Globus pallidus (tissue), 1 donor: ENCODE data around the gene LRP5.
"Not testable (repeated sequence)": the region's sequence is repeated elsewhere in the genome, so short reads cannot be mapped to it uniquely, and the experiment has no call there.

Experiments used
- DNase-seq: peaks from one replicate; pipeline ENCODE4 v3.0.0-alpha.2; 2015; ENCODE audit warnings: low spot score

LRP5 gene

DNA sequence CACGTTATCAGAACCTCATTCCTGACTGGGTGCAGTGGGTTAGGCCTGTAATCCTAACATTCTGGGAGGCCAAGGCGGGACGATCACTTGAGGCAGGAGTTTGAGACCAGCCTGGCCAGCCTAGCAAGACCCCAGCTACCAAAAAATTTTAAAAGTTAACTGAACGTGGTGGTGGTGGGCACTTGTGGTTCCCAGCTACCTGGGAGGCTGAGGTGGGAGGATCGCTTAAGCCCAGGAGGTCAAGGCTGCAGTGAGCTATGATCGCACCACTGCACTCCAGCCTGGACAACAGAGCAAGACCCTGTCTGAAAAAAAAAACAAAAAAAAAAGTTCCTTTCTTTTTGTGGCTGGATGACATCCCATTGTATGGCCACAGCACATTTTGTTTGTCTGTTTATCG is 80.4 kb downstream of the LRP5 start:
- DNase-seq, result no peak

DNA sequence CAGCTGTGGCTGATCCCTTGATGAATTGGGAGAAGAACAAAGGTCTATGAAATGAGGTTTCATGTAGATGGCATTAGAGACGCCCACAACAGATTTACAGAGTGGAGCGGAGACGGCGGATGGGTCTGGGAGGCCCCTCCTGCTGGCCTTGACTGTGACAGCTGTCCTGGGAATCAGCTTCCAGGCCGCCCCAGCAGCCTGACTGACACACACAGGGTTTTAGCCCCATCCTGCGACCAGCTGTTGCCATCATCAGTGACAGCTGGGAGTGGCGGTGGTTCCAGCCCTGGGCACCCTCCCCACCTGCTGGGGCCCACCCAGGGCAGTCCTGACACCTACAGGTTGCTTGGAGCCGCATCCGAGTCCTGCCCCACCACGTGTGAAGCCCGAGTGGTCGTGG is 84.1 kb downstream of the LRP5 start:
- no peak for DNase-seq

DNA sequence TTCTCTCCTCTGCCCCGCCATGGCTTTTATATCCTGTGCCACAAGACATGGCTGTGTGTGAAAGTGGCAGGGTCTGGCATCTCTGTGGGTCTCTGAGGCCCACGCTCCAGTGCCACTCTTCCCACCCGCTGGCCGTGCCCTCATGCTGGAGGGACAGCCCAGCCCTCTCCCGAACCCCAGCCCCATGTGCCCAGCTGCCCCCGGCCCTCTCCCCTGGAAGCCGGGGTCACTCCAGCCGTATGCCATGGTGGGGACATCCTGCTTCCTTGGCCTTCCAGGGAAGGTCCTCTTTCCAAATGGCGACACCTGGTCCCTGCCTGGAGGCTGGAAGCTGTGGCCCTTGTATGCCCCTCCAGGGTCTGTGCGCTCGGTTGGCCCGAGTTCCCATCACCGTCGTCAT is 84.9 kb downstream of the LRP5 start:
- no peak for DNase-seq

GRCh38 chr11:68398995-68399851 is 86.8 kb downstream of the LRP5 start:
- no peak for DNase-seq

- no peak for DNase-seq
These were observed 87.5 kb downstream of the LRP5 start for GRCh38 chr11:68399916-68400315.

GRCh38 chr11:68400584-68400983 is 88.2 kb downstream of the LRP5 start:
- DNase-seq, result not testable (repeated sequence)

- no peak for DNase-seq
These were observed 89.5 kb downstream of the LRP5 start for GRCh38 chr11:68401856-68402255.

DNA sequence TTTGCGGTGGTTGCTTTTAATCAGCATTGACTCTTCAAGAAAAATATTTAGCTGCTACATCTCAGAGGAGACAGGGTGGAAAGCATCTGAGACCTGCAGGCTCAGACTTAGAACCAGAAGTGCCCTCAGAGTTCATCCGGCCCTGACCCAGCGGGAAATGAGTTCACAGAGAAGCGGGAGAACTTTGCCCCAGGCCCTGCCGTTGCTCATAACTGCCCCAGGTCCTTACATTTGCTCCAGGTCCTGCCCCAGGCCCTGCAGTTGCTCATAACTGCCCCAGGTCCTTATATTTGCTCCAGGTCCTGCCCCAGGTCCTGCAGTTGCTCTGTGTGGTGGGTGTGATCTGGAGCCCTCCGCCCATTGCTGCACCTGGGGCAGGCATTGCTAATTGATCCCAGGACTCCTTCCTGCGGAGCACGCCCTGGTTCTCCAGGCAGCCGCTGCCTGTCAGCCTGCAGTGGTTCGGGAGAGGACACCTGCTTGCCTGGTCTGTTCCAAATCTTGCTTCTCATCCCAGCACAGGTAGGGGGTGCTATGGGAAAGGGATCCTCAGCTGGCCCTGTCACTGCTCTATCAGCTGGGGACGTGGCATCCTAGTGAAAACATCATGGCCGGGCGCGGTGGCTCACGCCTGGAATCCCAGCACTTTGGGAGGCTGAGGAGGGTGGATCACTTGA is 90.1 kb downstream of the LRP5 start:
- DNase-seq, result no peak

DNA sequence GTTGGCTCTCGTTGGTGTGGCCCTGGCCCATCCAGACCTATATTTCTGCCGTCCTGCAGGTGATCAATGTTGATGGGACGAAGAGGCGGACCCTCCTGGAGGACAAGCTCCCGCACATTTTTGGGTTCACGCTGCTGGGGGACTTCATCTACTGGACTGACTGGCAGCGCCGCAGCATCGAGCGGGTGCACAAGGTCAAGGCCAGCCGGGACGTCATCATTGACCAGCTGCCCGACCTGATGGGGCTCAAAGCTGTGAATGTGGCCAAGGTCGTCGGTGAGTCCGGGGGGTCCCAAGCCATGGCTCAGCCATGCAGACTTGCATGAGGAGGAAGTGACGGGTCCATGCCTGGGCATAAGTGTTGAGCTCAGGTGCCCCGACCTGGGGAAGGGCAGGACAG is 91.0 kb downstream of the LRP5 start:
- no peak for DNase-seq

- DNase-seq, result no peak
These were observed 91.4 kb downstream of the LRP5 start for GRCh38 chr11:68403831-68404230.

DNA sequence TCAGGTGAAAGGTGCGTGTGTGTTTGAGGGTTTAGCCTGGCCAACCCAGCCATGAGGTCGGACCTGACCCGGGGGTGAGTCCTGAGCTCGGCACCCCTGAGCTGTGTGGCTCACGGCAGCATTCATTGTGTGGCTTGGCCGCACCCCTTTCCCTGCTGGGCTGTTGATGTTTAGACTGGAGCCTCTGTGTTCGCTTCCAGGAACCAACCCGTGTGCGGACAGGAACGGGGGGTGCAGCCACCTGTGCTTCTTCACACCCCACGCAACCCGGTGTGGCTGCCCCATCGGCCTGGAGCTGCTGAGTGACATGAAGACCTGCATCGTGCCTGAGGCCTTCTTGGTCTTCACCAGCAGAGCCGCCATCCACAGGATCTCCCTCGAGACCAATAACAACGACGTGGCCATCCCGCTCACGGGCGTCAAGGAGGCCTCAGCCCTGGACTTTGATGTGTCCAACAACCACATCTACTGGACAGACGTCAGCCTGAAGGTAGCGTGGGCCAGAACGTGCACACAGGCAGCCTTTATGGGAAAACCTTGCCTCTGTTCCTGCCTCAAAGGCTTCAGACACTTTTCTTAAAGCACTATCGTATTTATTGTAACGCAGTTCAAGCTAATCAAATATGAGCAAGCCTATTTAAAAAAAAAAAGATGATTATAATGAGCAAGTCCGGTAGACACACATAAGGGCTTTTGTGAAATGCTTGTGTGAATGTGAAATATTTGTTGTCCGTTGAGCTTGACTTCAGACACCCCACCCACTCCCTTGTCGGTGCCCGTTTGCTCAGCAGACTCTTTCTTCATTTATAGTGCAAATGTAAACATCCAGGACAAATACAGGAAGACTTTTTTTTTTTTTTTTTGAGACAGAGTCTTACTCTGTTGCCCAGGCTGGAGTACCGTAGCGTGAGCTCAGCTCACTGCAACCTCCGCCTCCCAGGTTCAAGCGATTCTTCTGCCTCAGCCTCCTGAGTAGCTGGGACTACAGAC is 94.2 kb downstream of the LRP5 start:
- DNase-seq, result no peak

DNA sequence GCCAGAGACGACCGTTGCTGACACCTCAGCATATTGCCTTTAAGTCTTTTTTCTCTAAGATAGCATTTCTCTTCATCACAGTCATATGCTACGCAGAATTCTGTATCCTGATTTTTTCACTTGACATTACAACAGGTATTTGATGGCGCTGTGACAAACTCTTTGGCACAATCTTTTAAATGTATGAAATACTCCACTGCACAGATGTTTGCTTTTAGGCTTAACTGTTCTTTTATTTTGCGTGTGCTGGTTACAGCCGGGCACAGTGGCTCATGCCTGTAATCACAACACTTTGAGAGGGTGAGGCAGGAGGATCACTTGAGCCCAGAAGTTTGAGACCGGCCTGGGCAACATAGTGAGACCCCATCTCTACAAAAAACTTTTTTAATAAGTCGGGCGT is 96.1 kb downstream of the LRP5 start:
- no peak for DNase-seq

DNA sequence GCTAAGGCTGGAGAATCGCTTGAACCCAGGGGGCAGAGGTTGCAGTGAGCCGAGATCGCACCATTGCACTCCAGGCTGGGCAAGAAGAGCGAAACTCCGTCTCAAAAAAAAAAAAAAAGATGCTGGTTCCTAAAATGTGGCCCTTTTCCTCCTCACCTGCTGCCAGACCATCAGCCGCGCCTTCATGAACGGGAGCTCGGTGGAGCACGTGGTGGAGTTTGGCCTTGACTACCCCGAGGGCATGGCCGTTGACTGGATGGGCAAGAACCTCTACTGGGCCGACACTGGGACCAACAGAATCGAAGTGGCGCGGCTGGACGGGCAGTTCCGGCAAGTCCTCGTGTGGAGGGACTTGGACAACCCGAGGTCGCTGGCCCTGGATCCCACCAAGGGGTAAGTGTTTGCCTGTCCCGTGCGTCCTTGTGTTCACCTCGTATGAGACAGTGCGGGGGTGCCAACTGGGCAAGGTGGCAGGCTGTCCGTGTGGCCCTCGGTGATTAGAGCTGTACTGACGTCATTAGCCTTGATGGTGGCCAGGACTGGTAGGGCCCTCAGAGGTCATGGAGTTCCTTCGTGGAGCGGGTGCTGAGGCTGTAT is 97.5 kb downstream of the LRP5 start:
- no peak for DNase-seq

DNA sequence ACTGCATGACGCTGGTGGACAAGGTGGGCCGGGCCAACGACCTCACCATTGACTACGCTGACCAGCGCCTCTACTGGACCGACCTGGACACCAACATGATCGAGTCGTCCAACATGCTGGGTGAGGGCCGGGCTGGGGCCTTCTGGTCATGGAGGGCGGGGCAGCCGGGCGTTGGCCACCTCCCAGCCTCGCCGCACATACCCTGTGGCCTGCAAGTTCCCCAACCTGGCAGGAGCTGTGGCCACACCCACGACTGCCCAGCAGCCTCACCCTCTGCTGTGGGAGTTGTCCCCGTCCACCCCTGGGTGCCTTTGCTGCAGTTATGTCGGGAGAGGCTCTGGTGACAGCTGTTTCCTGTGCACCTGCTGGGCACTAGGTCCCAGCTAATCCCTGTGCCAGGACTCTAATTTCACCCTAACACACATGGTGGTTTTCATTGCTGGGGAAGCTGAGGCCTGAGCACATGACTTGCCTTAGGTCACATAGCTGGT is 99.2 kb downstream of the LRP5 start:
- no peak for DNase-seq

DNA sequence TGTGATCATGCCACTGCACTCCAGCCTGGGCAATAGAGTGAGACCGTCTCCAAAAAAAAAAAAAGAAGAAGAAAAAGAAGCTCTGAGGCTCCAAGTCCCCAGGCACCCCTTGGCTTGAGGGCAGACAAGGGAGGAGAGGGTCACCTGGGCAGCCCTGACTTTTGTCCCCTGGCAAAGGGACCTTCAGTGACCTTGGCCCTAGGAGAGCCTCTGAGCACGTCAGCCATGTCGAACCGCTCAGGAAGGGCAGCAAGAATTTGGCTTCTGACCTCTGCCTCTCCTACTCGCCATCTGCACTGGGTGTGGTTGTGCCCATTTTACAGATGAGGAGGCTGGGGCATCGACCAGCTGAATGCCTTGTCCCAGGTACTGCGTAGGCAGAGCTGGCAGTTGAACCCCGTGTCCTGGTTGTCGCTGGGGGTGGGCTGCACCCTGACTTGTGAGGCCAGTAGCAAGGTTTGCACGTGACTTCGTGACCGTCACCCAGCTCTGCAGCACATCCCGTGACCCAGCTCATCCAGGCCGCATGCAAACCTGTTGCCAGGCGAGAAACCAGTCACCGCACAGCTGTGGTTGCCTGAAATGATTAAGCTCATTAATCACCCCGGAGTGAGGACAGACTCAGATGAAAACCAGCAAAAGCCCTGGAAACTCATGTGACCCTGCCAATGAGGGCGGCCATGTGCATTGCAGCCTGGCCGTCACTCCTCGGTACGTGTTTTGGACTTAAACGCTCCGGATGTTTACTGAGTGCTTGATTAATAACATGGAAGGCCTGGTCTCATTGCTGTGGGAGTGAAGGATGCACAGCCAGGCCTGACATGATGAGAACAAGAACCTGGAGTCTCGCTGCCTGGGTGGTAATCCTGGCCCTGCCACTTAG is 100.4 kb downstream of the LRP5 start:
- no peak for DNase-seq

- no peak for DNase-seq
These were observed 101.2 kb downstream of the LRP5 start for GRCh38 chr11:68413591-68413999.

- no peak for DNase-seq
These were observed 102.3 kb downstream of the LRP5 start for GRCh38 chr11:68414496-68415221.

DNA sequence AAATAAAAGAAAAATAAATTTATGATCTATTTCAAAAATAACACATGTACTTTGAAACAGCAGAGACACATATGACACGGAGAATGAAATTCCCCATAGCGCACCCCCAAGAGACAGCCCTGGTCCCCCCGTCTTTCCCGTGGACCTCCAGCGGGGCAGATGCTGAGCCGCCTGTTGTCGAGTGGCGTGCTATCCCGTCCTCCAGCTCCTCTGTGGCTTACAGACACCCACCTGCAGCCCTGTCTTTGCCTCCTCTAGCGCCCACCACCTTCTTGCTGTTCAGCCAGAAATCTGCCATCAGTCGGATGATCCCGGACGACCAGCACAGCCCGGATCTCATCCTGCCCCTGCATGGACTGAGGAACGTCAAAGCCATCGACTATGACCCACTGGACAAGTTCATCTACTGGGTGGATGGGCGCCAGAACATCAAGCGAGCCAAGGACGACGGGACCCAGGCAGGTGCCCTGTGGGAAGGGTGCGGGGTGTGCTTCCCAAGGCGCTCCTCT is 103.7 kb downstream of the LRP5 start:
- no peak for DNase-seq

DNA sequence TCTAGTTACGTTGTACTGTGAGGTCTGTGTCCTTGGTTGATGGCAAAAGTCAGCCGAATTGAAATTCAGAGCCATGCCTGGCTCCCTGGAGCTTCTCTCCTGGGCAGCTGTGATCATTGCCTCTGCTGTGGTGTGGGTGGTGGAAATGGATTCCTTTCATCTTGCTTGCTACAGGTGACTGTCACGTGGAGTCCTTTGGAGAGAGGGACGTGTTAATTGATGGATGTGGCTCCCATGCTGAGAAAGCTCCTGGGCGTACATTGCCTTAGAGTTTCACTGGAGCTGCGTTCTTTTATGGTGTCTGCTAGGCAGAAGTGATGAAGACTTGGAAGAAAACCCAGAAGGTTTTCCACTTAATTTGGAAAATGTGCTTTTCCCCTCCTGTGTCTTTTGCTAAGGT is 106.3 kb downstream of the LRP5 start:
- no peak for DNase-seq

GRCh38 chr11:68420171-68420570 is 107.8 kb downstream of the LRP5 start:
- no peak for DNase-seq
